ENCODE data around the gene ABHD5. TPM values are rescaled to one million over a fixed set of nuclear protein-coding genes. Genes with fewer than 3 reads are reported as not detected.

ABHD5 gene
- total RNA-seq, 1 donor from 2014 or later, result 59.2 TPM

GRCh38 chr3:43773273-43774094, 82.7 kb downstream of the ABHD5 start:
- H3K4me3 ChIP-seq, result no peak overlapping the region
- no peaks in the 10 kb centered on the region for H3K9me3 ChIP-seq
- H3K36me3 ChIP-seq, result no peaks in the 10 kb centered on the region
- H3K4me1 ChIP-seq, result peaks cover 27% of the 10 kb centered on the region
- intact Hi-C loops (cut with DNase I), result no loop called here
- peak; percentile 64 for DNase-seq
- ATAC-seq, result no peak
- no peaks in the 10 kb centered on the region for H3K27me3 ChIP-seq (ENCODE audit: low read depth)
- H3K27ac ChIP-seq, result no peak overlapping the region
- TF ChIP-seq CTCF (IDR thresholded peaks at IDR 0.05), result no peak

- H3K4me1 ChIP-seq, result peaks cover 14% of the 10 kb centered on the region
- H3K27ac ChIP-seq, result no peak overlapping the region
- no peaks in the 10 kb centered on the region for H3K27me3 ChIP-seq (ENCODE audit: low read depth)
- no peak for DNase-seq
- no peaks in the 10 kb centered on the region for H3K36me3 ChIP-seq
- no peak for ATAC-seq
- TF ChIP-seq CTCF (IDR thresholded peaks at IDR 0.05), result no peak
- no peak overlapping the region for H3K4me3 ChIP-seq
- intact Hi-C loops (cut with DNase I), result no loop called here
- H3K9me3 ChIP-seq, result no peaks in the 10 kb centered on the region
Measured at GRCh38 chr3:43774799-43775198, 84.1 kb downstream of the ABHD5 start.

- Histone ChIP-seq H3K9me3 (no peaks in the 10 kb centered on the region), H3K36me3 (no peaks in the 10 kb centered on the region), H3K4me1 (peaks cover under 1% of the 10 kb centered on the region), H3K27me3 (ENCODE audit: low read depth) (no peaks in the 10 kb centered on the region), H3K4me3 (no peak overlapping the region), H3K27ac (no peak overlapping the region)
- DNase-seq, result no peak
- intact Hi-C loops (cut with DNase I), result no loop called here
- ATAC-seq, result no peak
- TF ChIP-seq CTCF (IDR thresholded peaks at IDR 0.05), result no peak
Measured at GRCh38 chr3:43776101-43776500, 85.4 kb downstream of the ABHD5 start.

- ATAC-seq, result no peak
- intact Hi-C loops (cut with DNase I), result no loop called here
- no peaks in the 10 kb centered on the region for H3K36me3 ChIP-seq
Measured at GRCh38 chr3:43779850-43780249, 89.1 kb downstream of the ABHD5 start.

GRCh38 chr3:43782541-43782940, 91.8 kb downstream of the ABHD5 start:
- H3K4me1 ChIP-seq, result no peaks in the 10 kb centered on the region
- TF ChIP-seq CTCF (IDR thresholded peaks at IDR 0.05), result no peak
- no peaks in the 10 kb centered on the region for H3K27me3 ChIP-seq (ENCODE audit: low read depth)
- no peak for DNase-seq
- no peak overlapping the region for H3K27ac ChIP-seq
- ATAC-seq, result no peak
- no peaks in the 10 kb centered on the region for H3K36me3 ChIP-seq
- no peaks in the 10 kb centered on the region for H3K9me3 ChIP-seq
- H3K4me3 ChIP-seq, result no peak overlapping the region
- intact Hi-C loops (cut with DNase I), result no loop called here

More at GRCh38 chr3:43779850-43780249, 89.1 kb downstream of the ABHD5 start:
- no peak for TF ChIP-seq CTCF (IDR thresholded peaks at IDR 0.05)
- H3K27ac ChIP-seq, result no peak overlapping the region
- no peak overlapping the region for H3K4me3 ChIP-seq
- H3K9me3 ChIP-seq, result no peaks in the 10 kb centered on the region
- no peaks in the 10 kb centered on the region for H3K4me1 ChIP-seq
- H3K27me3 ChIP-seq (ENCODE audit: low read depth), result no peaks in the 10 kb centered on the region
- no peak for DNase-seq

Other genes starting within 250 kb of the ABHD5 start
- gene ANO10, start 68.9 kb upstream of the ABHD5 start, total RNA-seq, result 32.3 TPM